ENCODE data around the gene AP2A1.

AP2A1 gene

GRCh38 chr19:49793561-49793840 lies 26.7 kb downstream of the AP2A1 start:
- no peak for DNase-seq (ENCODE audit: low spot score)

DNA sequence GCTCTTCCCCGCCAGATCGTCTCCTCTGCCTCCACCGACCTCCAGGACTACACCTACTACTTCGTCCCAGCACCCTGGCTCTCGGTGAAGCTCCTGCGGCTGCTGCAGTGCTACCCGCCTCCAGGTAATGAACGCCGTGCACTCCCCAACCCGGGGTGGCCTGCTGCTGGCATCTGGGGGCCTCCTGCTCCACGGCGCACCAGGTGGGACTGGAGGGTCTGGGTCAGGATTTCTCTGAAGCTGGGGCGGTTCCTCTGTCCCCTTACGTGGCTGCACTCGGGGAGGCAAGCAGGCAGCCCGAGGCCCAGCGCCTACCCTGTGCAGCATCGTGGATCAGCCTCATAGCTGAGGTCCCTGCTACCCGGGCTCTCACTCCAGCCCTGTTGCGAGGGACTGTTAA lies 28.8 kb downstream of the AP2A1 start:
- no peak for DNase-seq (ENCODE audit: low spot score)

DNA sequence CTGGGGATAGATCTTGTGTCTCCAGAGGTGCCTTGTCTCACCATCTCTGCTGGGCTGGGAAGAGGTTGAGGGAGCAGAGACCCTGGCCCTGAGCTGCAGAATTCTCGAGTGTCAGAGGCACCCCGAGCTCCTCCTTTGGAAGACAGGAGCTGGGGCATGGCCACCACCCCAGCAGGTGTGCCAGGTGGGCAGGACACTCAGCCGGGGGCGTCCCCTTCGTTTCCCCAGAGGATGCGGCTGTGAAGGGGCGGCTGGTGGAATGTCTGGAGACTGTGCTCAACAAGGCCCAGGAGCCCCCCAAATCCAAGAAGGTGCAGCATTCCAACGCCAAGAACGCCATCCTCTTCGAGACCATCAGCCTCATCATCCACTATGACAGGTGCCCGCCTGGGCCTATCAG lies 31.8 kb downstream of the AP2A1 start:
- DNase-seq (ENCODE audit: low spot score) = no peak

GRCh38 chr19:49799271-49799797 lies 32.5 kb downstream of the AP2A1 start:
- DNase-seq (ENCODE audit: low spot score) = no peak

- no peak for DNase-seq (ENCODE audit: low spot score)
Observed at GRCh38 chr19:49799798-49800376, 33.1 kb downstream of the AP2A1 start.

DNA sequence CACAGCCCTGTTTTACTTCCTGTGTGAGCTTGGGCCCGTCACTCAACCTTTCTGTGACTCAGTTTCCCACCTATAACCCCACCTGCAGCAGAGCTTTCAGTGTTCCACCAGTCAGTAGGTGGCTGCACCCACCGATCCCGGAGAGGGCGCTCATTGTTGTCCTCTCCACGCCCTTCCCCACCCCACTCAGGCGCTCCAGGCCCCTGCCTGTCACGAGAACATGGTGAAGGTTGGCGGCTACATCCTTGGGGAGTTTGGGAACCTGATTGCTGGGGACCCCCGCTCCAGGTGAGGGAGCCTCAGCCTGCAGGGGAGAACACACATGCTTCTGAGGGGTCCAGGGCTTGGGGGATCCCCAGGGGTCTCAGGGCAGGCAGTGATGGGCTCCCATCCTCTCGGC lies 34.0 kb downstream of the AP2A1 start:
- DNase-seq (ENCODE audit: low spot score) = no peak

- no peak for DNase-seq (ENCODE audit: low spot score)
Observed at GRCh38 chr19:49801401-49801888, 34.6 kb downstream of the AP2A1 start.

- DNase-seq (ENCODE audit: low spot score) = no peak
Observed at GRCh38 chr19:49801966-49802661, 35.3 kb downstream of the AP2A1 start.

DNA sequence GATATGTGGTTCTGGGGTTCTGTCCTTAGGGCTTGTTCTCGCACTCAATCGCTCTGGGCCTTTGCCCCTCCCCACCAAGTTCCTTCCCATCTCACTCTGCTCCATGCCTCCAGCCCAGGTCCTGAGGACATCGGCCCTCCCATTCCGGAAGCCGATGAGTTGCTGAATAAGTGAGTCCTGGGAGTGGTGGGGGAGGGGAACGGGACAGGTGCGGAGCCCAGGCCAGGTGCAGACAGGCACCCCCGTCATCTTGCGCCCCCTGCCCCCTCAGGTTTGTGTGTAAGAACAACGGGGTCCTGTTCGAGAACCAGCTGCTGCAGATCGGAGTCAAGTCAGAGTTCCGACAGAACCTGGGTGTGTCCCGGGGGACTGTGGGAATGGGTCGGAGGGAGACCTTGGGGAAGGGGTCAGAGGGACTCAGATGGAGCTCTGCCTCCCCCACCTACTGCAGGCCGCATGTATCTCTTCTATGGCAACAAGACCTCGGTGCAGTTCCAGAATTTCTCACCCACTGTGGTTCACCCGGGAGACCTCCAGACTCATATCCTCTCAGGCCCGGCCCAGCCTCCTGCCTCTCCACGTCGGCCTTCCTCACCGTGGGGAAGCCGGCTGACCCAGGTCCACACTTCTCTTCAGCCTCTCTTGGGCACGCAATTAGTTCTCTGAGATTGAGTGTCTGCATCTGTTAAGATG lies 36.2 kb downstream of the AP2A1 start:
- DNase-seq (ENCODE audit: low spot score) = no peak

DNA sequence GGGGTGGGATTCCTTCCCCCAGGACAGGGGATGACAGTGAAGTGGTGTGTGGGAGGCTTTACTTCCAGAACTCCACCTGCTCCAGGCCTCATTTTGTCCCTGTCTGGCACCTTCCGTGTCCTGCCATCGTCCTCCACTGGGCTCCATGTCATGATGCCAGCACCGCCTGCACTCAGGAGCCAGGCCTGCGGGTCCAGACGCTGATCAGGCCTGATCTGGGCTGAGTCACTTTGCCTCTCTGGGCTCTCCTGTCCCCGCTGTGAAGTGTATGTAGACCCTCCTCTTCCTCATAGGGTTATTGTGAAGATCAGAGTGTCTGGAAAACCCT lies 36.7 kb downstream of the AP2A1 start:
- DNase-seq (ENCODE audit: low spot score) = no peak

- DNase-seq (ENCODE audit: low spot score) = no peak
Observed at GRCh38 chr19:49805822-49806619, 39.2 kb downstream of the AP2A1 start.

DNA sequence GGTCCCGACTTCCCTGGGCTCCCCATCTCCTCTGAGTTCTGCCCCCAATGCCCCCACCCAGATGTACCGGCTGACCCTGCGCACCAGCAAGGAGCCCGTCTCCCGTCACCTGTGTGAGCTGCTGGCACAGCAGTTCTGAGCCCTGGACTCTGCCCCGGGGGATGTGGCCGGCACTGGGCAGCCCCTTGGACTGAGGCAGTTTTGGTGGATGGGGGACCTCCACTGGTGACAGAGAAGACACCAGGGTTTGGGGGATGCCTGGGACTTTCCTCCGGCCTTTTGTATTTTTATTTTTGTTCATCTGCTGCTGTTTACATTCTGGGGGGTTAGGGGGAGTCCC lies 39.8 kb downstream of the AP2A1 start:
- no peak for DNase-seq (ENCODE audit: low spot score)

DNA sequence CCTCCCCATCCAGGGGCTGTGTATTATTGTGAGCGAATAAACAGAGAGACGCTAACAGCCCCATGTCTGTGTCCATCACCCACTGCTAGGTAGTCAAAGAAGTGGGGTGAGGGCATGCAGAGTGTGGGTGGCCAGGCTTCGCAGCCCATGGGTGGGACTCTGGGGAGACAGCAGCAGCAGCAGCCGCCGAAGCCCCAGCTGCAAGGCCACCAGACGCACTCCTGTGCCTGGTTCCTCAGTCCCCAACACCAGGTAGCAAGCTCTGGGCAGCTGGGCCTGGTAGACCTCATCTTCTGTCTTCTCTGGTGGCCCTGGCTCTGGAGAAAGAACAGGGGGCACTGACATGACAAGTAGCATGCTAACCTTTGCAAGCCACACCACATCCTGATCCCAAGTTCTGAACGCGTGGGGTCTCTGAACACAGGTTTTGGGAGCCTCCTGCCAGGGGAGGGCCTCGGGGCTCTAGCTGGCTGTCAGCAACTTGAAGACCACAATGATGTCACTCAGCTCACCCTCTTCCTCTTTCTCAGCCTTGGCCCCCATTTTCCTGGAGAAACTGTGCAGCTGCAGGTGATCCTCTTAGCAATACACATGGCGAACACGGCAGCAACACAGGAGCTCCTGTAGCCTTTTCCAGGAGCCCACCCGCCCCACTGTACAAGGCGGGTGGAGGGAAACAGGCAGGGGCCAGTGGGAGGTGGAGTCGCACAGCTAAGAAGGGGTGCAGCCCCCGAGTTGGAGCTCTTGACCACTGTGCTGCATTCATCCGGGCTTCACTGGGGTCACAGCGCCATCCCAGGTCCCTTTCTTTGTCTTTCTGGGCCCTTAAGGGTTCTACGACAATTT lies 40.5 kb downstream of the AP2A1 start:
- no peak for DNase-seq (ENCODE audit: low spot score)

DNA sequence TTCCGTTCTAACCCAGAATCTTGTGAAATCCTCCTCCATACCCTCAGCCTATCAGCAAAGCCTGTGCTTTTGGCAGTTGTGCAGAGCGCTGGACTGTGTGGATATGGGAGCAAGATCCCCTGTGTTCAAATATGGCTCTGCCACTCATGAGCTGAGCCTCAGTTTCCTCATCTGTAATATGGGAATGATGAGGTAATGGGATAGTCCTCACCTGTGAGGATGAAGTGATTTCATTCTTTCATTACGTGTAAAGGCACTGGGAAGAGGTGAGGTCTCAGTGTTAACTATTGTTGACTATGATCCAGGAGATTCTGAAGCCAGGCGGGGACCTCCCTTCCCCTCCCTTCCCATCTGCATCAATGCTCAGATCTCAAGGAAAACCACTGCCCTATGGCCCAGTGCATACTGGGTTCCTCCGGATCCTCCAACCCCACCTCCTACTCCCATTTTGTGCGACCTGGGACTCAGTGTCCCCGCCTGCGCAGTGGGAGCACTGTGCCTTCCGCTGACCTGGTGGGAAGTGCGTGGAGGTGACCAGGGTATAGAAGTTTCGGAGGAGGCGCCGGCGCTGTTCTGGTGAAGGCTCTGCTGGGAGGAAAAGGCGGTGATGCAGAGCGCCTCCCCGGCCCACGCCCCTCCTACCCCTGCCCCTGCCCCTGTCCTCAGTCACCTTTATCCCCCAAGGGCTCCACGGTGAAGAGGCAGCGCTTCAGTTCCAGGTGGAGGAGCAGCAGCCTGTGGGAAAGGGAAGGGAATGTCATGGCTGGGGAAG lies 41.3 kb downstream of the AP2A1 start:
- DNase-seq (ENCODE audit: low spot score) = no peak

DNA sequence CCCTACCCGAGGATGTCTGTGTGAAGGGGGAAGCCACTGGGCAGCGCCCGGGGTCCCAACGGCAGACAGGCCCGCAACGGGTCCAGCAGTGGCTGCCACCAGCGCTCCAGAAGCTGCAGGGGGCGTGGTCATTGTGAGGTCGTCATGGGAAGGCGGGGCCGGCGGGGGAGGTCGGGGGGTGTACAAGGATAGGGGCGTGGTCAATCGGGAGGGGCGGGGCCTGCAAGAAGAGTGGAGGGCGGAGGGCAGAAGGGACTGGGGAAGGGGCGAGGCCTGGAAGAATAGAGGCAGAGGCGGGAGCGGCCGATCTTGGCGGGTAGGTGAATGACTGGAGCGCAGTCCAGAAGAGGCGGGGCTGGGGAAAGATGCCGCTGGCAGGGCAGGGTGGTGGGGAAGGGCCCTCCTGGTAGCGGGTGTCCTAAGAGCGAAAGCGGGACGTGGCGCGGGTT lies 41.9 kb downstream of the AP2A1 start:
- DNase-seq (ENCODE audit: low spot score) = peak; percentile 85

GRCh38 chr19:49809160-49809940 lies 42.5 kb downstream of the AP2A1 start:
- peak; percentile 80 for DNase-seq (ENCODE audit: low spot score)

DNA sequence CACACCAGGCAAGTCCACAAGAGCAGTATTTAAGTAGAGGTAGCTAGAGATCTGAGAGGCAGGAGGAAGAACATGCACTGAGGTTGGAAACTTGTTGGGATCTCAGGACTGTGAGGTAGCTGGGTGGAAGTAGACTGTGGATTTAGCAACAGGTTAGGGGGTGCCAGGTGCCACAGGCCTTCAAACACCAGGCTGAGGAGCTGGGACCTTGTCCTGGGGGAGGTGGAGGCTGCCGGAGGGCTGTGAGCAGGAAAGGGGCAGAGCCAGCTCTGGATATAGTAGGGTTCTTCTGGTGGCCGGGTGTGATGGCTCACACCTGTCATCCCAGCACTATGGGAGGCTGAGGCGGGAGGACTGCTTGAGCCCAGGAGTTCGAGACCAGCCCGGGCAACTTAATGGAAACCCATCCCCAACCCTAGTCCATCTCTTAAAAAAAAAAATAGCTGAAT lies 43.2 kb downstream of the AP2A1 start:
- DNase-seq (ENCODE audit: low spot score) = no peak

GRCh38 chr19:49811328-49811727 lies 44.5 kb downstream of the AP2A1 start:
- no peak for DNase-seq (ENCODE audit: low spot score)

GRCh38 chr19:49812452-49812996 lies 45.7 kb downstream of the AP2A1 start:
- DNase-seq (ENCODE audit: low spot score) = no peak
